ENCODE data around the gene SLC35F4.

DNA sequence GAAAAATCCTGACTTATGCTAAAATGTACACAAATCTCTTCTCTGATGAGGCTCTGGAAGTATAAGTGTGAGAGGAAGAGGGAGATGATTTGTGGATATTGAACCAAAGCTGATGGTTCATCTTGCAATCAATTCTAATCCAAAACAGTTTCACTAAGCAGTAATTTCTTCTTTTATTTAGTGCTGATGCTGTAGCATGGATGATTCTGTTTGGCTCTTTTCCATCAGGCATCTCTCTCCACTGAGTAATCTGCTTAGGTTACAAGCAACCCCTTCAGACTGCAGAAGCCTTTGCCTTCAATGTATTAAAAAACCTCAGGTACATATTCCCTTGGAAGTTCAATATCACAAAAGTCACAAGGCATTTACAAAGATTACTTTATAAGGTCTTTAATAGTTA is 213.1 kb downstream of the SLC35F4 start:
- TF ChIP-seq CTCF (IDR thresholded peaks at IDR 0.05) (no peak), POLR2A (IDR thresholded peaks at IDR 0.05) (no peak)
